ENCODE results near the gene NCK1.

DNA sequence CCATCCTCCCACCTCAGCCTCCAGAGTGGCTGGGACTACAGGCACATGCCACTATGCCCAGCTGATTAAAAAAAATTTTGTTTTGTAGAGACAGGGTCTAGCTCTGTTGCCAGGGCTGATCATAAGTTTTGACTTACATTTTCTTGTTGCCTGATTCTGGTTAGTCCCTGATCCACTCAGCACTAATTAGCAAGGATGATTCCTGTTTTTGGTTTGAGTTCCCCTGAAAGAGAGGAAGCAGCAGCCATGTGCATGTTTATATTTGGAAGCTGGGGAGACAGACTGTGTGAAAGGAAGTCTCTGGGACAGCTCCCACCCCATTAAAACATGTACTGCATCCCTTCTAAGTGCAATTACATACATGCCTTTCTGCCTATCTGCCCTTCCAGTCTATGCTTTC, 3.6 kb upstream of the NCK1 start:
- TF ChIP-seq CEBPB (IDR thresholded peaks at IDR 0.05; ENCODE audit: low read depth) (no peak), EZH2 (IDR thresholded peaks at IDR 0.05) (no peak)
- TF ChIP-seq, protein P1, sequence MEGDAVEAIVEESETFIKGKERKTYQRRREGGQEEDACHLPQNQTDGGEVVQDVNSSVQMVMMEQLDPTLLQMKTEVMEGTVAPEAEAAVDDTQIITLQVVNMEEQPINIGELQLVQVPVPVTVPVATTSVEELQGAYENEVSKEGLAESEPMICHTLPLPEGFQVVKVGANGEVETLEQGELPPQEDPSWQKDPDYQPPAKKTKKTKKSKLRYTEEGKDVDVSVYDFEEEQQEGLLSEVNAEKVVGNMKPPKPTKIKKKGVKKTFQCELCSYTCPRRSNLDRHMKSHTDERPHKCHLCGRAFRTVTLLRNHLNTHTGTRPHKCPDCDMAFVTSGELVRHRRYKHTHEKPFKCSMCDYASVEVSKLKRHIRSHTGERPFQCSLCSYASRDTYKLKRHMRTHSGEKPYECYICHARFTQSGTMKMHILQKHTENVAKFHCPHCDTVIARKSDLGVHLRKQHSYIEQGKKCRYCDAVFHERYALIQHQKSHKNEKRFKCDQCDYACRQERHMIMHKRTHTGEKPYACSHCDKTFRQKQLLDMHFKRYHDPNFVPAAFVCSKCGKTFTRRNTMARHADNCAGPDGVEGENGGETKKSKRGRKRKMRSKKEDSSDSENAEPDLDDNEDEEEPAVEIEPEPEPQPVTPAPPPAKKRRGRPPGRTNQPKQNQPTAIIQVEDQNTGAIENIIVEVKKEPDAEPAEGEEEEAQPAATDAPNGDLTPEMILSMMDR (IDR thresholded peaks at IDR 0.05 in 2 of 3, conservative IDR thresholded peaks at IDR 0.05 in 1 of 3; ENCODE audit: borderline replicate concordance in 1 of 3, insufficient read depth in 1 of 3, low read depth in 2 of 3, low read length in 2 of 3) = no peak
